T-helper 1 cell treated with Interleukin-12 subunit alpha and Interleukin-12 subunit beta and Interleukin-4 antibody, amounts not matched to agents 30 ng/mL and 1 ng/mL, for 36 hours (primary cell): ENCODE results near the gene ATCAY. TPM values are rescaled to one million over a fixed set of nuclear protein-coding genes. Genes with fewer than 3 reads are reported as not detected.

Experiments
- intact Hi-C: fragments of 100-400 bp; cut with micrococcal nuclease; formaldehyde crosslinking; loops from one replicate; pipeline ENCODE4 v1.15.1; 2024
- total RNA-seq: library from RNA; stranded (reverse); gene quantifications from 2 replicates; pipeline ENCODE4 v1.2.3, GENCODE V29; 2022

ATCAY gene
- total RNA-seq, 1 donor from 2014 or later, result not detected

DNA sequence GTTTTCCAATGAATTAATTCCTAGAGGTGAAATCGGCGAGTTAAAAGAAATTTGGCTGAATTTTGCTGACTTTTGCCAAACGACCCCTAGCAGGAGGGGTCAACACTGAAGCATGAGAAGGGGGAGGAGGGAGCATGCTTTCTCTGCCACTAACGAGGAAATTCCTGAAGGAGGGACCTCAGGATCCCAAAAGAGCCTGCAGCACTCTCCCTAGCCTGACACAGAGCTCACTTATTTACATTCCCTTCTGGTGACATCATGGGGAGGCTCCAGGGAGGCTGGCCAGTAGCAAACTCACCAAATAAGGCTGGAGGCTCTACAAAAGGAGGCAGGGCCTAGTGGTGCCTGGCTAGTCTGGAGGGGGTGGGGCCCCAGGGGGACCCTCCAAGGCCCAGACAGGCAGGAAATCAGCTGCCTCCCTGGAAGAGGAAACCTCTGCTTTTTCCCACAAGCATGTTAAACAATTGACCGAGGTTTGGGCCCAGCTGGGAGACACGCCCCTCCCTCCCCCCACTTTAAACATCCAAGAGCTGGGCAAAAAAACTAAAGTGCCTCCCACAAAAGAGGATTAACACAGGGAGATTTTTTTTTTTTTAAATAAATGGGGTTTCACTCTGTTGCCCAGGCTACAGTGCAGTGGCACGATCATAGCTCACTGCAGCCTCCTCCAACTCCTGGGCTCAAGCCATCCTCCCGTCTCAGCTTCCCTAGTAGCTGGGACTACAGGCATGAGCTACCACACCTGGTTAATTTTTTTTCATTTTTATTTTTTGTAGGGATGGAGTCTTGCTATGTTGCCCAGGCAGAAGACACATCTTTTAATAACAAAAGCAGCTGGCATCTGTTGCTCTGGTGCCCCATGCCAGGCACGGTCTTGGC is 88.3 kb downstream of the ATCAY start:
- intact Hi-C loops, result no loop called here

DNA sequence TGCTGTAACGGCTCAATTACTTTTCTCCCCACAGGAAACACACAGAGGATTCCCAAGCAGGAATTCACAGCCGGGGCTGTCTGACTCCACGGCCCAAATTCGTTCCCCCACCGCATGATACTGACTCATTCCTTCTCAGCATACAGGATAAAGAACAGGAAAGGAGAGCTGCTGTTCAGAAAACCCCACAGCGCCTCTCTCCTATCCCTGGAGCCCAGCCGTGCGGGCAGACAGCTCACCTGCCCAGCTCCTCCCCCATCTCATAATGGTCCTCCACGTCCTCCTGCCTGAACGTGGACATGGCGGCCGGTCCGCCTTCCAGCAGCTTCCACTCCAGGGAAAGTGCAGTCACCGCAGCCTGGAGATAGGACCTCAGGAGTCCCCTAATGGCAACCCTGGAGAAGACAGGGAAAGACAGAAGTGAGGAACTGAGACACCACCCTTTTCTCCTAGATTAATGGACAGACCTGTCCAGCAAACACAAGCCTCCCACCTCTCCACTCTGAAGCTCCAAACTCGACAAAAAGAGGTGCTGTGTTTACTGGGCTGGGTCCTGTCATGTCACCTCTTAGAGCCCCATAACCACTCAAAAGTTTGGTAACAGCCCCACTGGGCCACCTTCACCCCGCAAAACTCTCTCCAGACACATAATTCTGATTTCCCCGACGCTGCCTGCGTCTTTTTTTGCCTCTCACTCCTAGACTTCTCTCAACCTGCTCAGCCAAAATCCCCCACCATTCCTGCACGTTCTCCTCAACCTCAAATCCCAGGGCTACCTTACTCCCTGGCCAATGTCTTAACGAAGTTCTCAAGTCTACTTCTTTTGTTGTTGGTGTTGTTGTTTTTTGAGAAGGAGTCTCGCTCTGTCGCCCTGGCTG is 89.2 kb downstream of the ATCAY start:
- intact Hi-C loops, result no loop called here

GRCh38 chr19:3970313-3970807 is 89.9 kb downstream of the ATCAY start:
- intact Hi-C loops, result no loop called here

GRCh38 chr19:3970808-3971598 is 90.5 kb downstream of the ATCAY start, which contains the start of gene DAPK3:
TSS of gene DAPK3 (minus strand) at chr19:3971099. CDS start at chr19:3969735, 1,364 bp downstream.
- intact Hi-C loops, result loop anchor here (1.0 kb wide), 2 partner anchors 14 to 36 kb away; partner anchors contain the start of genes EEF2 and PIAS4

GRCh38 chr19:3975144-3975543 is 94.7 kb downstream of the ATCAY start:
- intact Hi-C loops, result no loop called here

GRCh38 chr19:3975637-3976087 is 95.2 kb downstream of the ATCAY start:
- intact Hi-C loops, result no loop called here

- intact Hi-C loops, result no loop called here
These were observed 96.2 kb downstream of the ATCAY start for GRCh38 chr19:3976495-3977241.

Other genes with a start within 250 kb of the ATCAY start
- 23.5 and 23.9 TPM in 2 replicates for gene PIP5K1C, start 180.2 kb upstream of the ATCAY start, total RNA-seq
- 1.3 and 1.5 TPM in 2 replicates for gene TJP3, start 172.3 kb upstream of the ATCAY start, total RNA-seq
- gene APBA3, start 119.0 kb upstream of the ATCAY start, total RNA-seq, result 63.4 and 67.9 TPM in 2 replicates
- 93.9 and 94.5 TPM in 2 replicates for gene MRPL54, start 118.0 kb upstream of the ATCAY start, total RNA-seq
- gene RAX2, start 108.5 kb upstream of the ATCAY start, total RNA-seq, result not detected in 2 replicates
- 9.0 and 11.2 TPM in 2 replicates for gene MATK, start 94.3 kb upstream of the ATCAY start, total RNA-seq
- 0.25 and 0.32 TPM in 2 replicates for gene ZFR2, start 11.6 kb upstream of the ATCAY start, total RNA-seq
- gene NMRK2, start 52.4 kb downstream of the ATCAY start, total RNA-seq, result not detected in 2 replicates
- 38.1 and 42.6 TPM in 2 replicates for gene DAPK3, start 90.4 kb downstream of the ATCAY start, total RNA-seq
- 1,694 and 1,729 TPM in 2 replicates for gene EEF2, start 104.8 kb downstream of the ATCAY start, total RNA-seq
- gene PIAS4, start 127.1 kb downstream of the ATCAY start, total RNA-seq, result 38.4 and 40.5 TPM in 2 replicates
- gene ZBTB7A, start 186.2 kb downstream of the ATCAY start, total RNA-seq, result 41.6 and 41.8 TPM in 2 replicates
- gene MAP2K2, start 243.4 kb downstream of the ATCAY start, total RNA-seq, result 144 and 156 TPM in 2 replicates